DMS53 treated with DMSO at 0.1 percent for 48 hours (cell line): ENCODE measurements around the gene SLC26A11.

Experiments
- DNase-seq: peaks from one replicate; lab custom pipeline; 2025; ENCODE audit not compliant: unreplicated experiment; lab: John Stamatoyannopoulos, UW

Gene SLC26A11

GRCh38 chr17:80216473-80217456 is 3.5 kb upstream of the SLC26A11 start:
- no peak for DNase-seq

- no peak for DNase-seq
Observed at GRCh38 chr17:80217703-80218362, 2.4 kb upstream of the SLC26A11 start.

GRCh38 chr17:80218391-80218790 is 1.8 kb upstream of the SLC26A11 start:
- no peak for DNase-seq

- DNase-seq = peak; percentile 6
Observed at GRCh38 chr17:80219013-80219762, 1.0 kb upstream of the SLC26A11 start.

GRCh38 chr17:80219763-80220053 is 519 bp upstream of the SLC26A11 start:
- DNase-seq = no peak

GRCh38 chr17:80220736-80221215 is 549 bp downstream of the SLC26A11 start:
- no peak for DNase-seq

GRCh38 chr17:80221351-80222105 is 1.3 kb downstream of the SLC26A11 start:
- no peak for DNase-seq

GRCh38 chr17:80222376-80223141 is 2.3 kb downstream of the SLC26A11 start:
- no peak for DNase-seq

- no peak for DNase-seq
Observed at GRCh38 chr17:80223142-80223815, 3.1 kb downstream of the SLC26A11 start.

GRCh38 chr17:80223838-80224497 is 3.7 kb downstream of the SLC26A11 start:
- DNase-seq = no peak

- DNase-seq = no peak
Observed at GRCh38 chr17:80224683-80225082, 4.5 kb downstream of the SLC26A11 start.

GRCh38 chr17:80225230-80225629 is 5.0 kb downstream of the SLC26A11 start:
- DNase-seq = no peak

GRCh38 chr17:80227156-80227555 is 6.9 kb downstream of the SLC26A11 start:
- no peak for DNase-seq

- DNase-seq = no peak
Observed at GRCh38 chr17:80227666-80228065, 7.4 kb downstream of the SLC26A11 start.

GRCh38 chr17:80228477-80228876 is 8.2 kb downstream of the SLC26A11 start:
- no peak for DNase-seq

- no peak for DNase-seq
Observed at GRCh38 chr17:80229011-80229410, 8.8 kb downstream of the SLC26A11 start.

GRCh38 chr17:80232438-80232837 is 12.2 kb downstream of the SLC26A11 start:
- no peak for DNase-seq

GRCh38 chr17:80233202-80233601 is 13.0 kb downstream of the SLC26A11 start:
- no peak for DNase-seq

- DNase-seq = no peak
Observed at GRCh38 chr17:80236911-80237310, 16.7 kb downstream of the SLC26A11 start.
